SW480 (cell line): ENCODE results near the gene EMP2.
A peak's percentile ranks its signal among the peaks of the same experiment; 100 is the strongest.
"Not testable (repeated sequence)": the region's sequence is repeated elsewhere in the genome, so short reads cannot be mapped to it uniquely, and the experiment has no call there.

Experiments used
- DNase-seq: peaks from one replicate; pipeline ENCODE4 v3.0.0-alpha.2; 2016; ENCODE audit warnings: low spot score

The EMP2 gene

GRCh38 chr16:10579965-10580882, at the start of gene EMP2:
TSS of gene EMP2 (minus strand) at chr16:10580598. CDS start at chr16:10547617, 32,981 bp downstream.
- peak; percentile 78 for DNase-seq

GRCh38 chr16:10629592-10629963, 49.2 kb upstream of the EMP2 start:
- no peak for DNase-seq

- DNase-seq: no peak
Measured at GRCh38 chr16:10625595-10626357, 45.4 kb upstream of the EMP2 start.

GRCh38 chr16:10624527-10624926, 44.1 kb upstream of the EMP2 start:
- DNase-seq: peak; percentile 50

GRCh38 chr16:10623059-10623458, 42.7 kb upstream of the EMP2 start:
- no peak for DNase-seq

GRCh38 chr16:10622036-10622921, 41.9 kb upstream of the EMP2 start:
- no peak for DNase-seq

- DNase-seq: not testable (repeated sequence)
Measured at GRCh38 chr16:10621216-10621949, 41.0 kb upstream of the EMP2 start.

GRCh38 chr16:10620120-10620519, 39.7 kb upstream of the EMP2 start:
- DNase-seq: no peak

GRCh38 chr16:10619271-10619849, 39.0 kb upstream of the EMP2 start:
- peak; percentile 47 for DNase-seq

GRCh38 chr16:10618710-10619209, 38.4 kb upstream of the EMP2 start:
- no peak for DNase-seq

- no peak for DNase-seq
Measured at GRCh38 chr16:10617662-10618420, 37.4 kb upstream of the EMP2 start.

GRCh38 chr16:10616756-10617640, 36.6 kb upstream of the EMP2 start:
- DNase-seq: peak; percentile 70

GRCh38 chr16:10616419-10616755, 36.0 kb upstream of the EMP2 start:
- no peak for DNase-seq

- no peak for DNase-seq
Measured at GRCh38 chr16:10614685-10615084, 34.3 kb upstream of the EMP2 start.

- DNase-seq: no peak
Measured at GRCh38 chr16:10613785-10614485, 33.5 kb upstream of the EMP2 start.

GRCh38 chr16:10612649-10613179, 32.3 kb upstream of the EMP2 start:
- DNase-seq: no peak

- DNase-seq: no peak
Measured at GRCh38 chr16:10611825-10612342, 31.5 kb upstream of the EMP2 start.
